ENCODE results near the gene CLEC18A.

CLEC18A gene

GRCh38 chr16:69934751-69935150 is 16.4 kb upstream of the CLEC18A start:
- no peak for TF ChIP-seq CTCF (IDR thresholded peaks at IDR 0.05; ENCODE audit: low read depth, low read length, missing control alignments)
- no peak overlapping the region for H3K4me3 ChIP-seq (replicated peaks; ENCODE audit: low read depth, low read length)
- no peak for DNase-seq (ENCODE audit: extremely low read depth, low read depth)

- TF ChIP-seq CTCF (IDR thresholded peaks at IDR 0.05; ENCODE audit: low read depth, low read length, missing control alignments): no peak
- no peak overlapping the region for H3K4me3 ChIP-seq (replicated peaks; ENCODE audit: low read depth, low read length)
- no peak for DNase-seq (ENCODE audit: extremely low read depth, low read depth)
Measured at GRCh38 chr16:69935278-69935711, 15.8 kb upstream of the CLEC18A start.

GRCh38 chr16:69935740-69936139 is 15.4 kb upstream of the CLEC18A start:
- DNase-seq (ENCODE audit: extremely low read depth, low read depth): no peak
- H3K4me3 ChIP-seq (replicated peaks; ENCODE audit: low read depth, low read length): no peak overlapping the region
- TF ChIP-seq CTCF (IDR thresholded peaks at IDR 0.05; ENCODE audit: low read depth, low read length, missing control alignments): no peak

- no peak for DNase-seq (ENCODE audit: extremely low read depth, low read depth)
- no peak overlapping the region for H3K4me3 ChIP-seq (replicated peaks; ENCODE audit: low read depth, low read length)
- TF ChIP-seq CTCF (IDR thresholded peaks at IDR 0.05; ENCODE audit: low read depth, low read length, missing control alignments): no peak
Measured at GRCh38 chr16:69936252-69936651, 14.9 kb upstream of the CLEC18A start.

GRCh38 chr16:69936751-69937211 is 14.4 kb upstream of the CLEC18A start:
- no peak overlapping the region for H3K4me3 ChIP-seq (replicated peaks; ENCODE audit: low read depth, low read length)
- DNase-seq (ENCODE audit: extremely low read depth, low read depth): no peak
- TF ChIP-seq CTCF (IDR thresholded peaks at IDR 0.05; ENCODE audit: low read depth, low read length, missing control alignments): no peak

GRCh38 chr16:69937465-69937951 is 13.6 kb upstream of the CLEC18A start:
- TF ChIP-seq CTCF (IDR thresholded peaks at IDR 0.05; ENCODE audit: low read depth, low read length, missing control alignments): peak; percentile 28
- DNase-seq (ENCODE audit: extremely low read depth, low read depth): no peak
- no peak overlapping the region for H3K4me3 ChIP-seq (replicated peaks; ENCODE audit: low read depth, low read length)

All from HFF-Myc (cell line).